Loucy (cell line): ENCODE measurements around the gene ILKAP.

Experiments
- H2AFZ ChIP-seq: fragments of 200-600 bp; sonication (generic); 2 replicates; pipeline ENCODE4 v1.6.0; 2016; ENCODE audit warnings: antibody characterized with exemption, mild to moderate bottlenecking, low read length, moderate library complexity
- H3F3A ChIP-seq: fragments of 200-600 bp; 2 replicates; pipeline ENCODE4 v1.6.0; 2016; ENCODE audit warnings: antibody characterized with exemption, low read depth, mild to moderate bottlenecking
- H3K27me3 ChIP-seq: fragments of 200-600 bp; sonication (generic); 2 replicates; pipeline ENCODE4 v1.6.1; 2014; ENCODE audit warnings: low read length, mild to moderate bottlenecking; ENCODE audit not compliant: insufficient read depth, poor library complexity, severe bottlenecking
- H3K36me3 ChIP-seq: fragments of 200-600 bp; sonication (generic); 2 replicates; pipeline ENCODE4 v1.6.1; 2016; ENCODE audit warnings: low read length; ENCODE audit not compliant: insufficient read depth
- H3K4me1 ChIP-seq: fragments of 200-600 bp; sonication (generic); 2 replicates; pipeline ENCODE4 v1.5.1; 2014; ENCODE audit warnings: low read length, mild to moderate bottlenecking; ENCODE audit not compliant: insufficient read depth, poor library complexity, severe bottlenecking
- H3K4me2 ChIP-seq: fragments of 200-600 bp; sonication (generic); 2 replicates; pipeline ENCODE4 v1.6.0; 2014; ENCODE audit warnings: antibody characterized with exemption, low read length, low read depth, mild to moderate bottlenecking; ENCODE audit not compliant: poor library complexity, severe bottlenecking
- H3K4me3 ChIP-seq: fragments of 200-600 bp; sonication (generic); 2 replicates; pipeline ENCODE4 v1.5.1; 2014; ENCODE audit warnings: low read length, mild to moderate bottlenecking, mixed read lengths; ENCODE audit not compliant: poor library complexity, severe bottlenecking
- H3K79me2 ChIP-seq: fragments of 200-600 bp; sonication (generic); 2 replicates; pipeline ENCODE4 v1.6.1; 2014; ENCODE audit warnings: low read length; ENCODE audit not compliant: insufficient read depth
- H3K9ac ChIP-seq: fragments of 200-600 bp; sonication (generic); 2 replicates; pipeline ENCODE4 v1.6.0; 2014; ENCODE audit warnings: mild to moderate bottlenecking, low read depth, low read length, moderate library complexity; ENCODE audit not compliant: poor library complexity, severe bottlenecking
- H3K9me2 ChIP-seq: fragments of 200-600 bp; sonication (generic); replicated peaks from 2 replicates; pipeline ENCODE4 v1.6.1; 2016; ENCODE audit warnings: low read depth, low read length, mixed read lengths
- H3K9me3 ChIP-seq: fragments of 200-600 bp; sonication (generic); 2 replicates; pipeline ENCODE4 v1.6.1; 2014; ENCODE audit warnings: mild to moderate bottlenecking, antibody characterized with exemption, low read length, low read depth; ENCODE audit not compliant: insufficient read depth
- H4K20me1 ChIP-seq: fragments of 200-600 bp; sonication (generic); 2 replicates; pipeline ENCODE4 v1.6.0; 2014; ENCODE audit warnings: antibody characterized with exemption, low read length, mild to moderate bottlenecking; ENCODE audit not compliant: insufficient read depth, poor library complexity, severe bottlenecking
- EZH2phosphoT487 ChIP-seq: fragments of 200-600 bp; IDR thresholded peaks from 2 replicates; pipeline ENCODE4 v1.6.1; 2018; ENCODE audit warnings: antibody characterized with exemption, mild to moderate bottlenecking, moderate library complexity, borderline replicate concordance
- TF ChIP-seq, protein P1 (sequence below): fragments of 200-600 bp; sonication (generic); conservative IDR thresholded peaks from 2 replicates; pipeline ENCODE4 v1.5.1; 2014; ENCODE audit warnings: mild to moderate bottlenecking, antibody characterized with exemption, low read length

Gene ILKAP

DNA sequence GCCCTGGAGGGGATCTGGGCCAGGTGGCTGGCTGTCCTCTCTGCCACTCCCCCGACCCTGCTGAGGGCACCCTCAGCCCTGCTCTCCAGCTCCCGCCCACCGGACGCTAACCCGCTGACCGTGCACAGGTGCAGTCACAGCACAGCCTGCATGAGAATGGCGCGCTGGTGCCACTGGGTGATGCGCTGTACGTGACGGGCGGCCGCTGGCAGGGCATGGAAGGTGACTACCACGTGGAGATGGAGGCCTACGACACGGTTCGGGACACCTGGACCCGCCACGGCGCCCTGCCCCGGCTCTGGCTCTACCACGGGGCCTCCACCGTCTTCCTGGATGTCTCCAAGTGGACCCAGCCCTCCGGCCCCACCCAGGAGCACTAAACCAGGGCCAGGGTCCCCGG is 52.8 kb downstream of the ILKAP start:
- H3F3A ChIP-seq = no peaks in the 10 kb centered on the region
- no peaks in the 10 kb centered on the region for H3K9me2 ChIP-seq
- no peaks in the 10 kb centered on the region for H3K79me2 ChIP-seq
- H3K4me1 ChIP-seq = no peaks in the 10 kb centered on the region
- no peaks in the 10 kb centered on the region for H3K9me3 ChIP-seq
- H3K4me2 ChIP-seq = no peak overlapping the region
- H3K36me3 ChIP-seq = no peaks in the 10 kb centered on the region
- no peak overlapping the region for H3K9ac ChIP-seq
- H3K27me3 ChIP-seq = no peaks in the 10 kb centered on the region
- H3K4me3 ChIP-seq = no peak overlapping the region
- no peak overlapping the region for H2AFZ ChIP-seq
- H4K20me1 ChIP-seq = no peaks in the 10 kb centered on the region
- TF ChIP-seq, protein P1, sequence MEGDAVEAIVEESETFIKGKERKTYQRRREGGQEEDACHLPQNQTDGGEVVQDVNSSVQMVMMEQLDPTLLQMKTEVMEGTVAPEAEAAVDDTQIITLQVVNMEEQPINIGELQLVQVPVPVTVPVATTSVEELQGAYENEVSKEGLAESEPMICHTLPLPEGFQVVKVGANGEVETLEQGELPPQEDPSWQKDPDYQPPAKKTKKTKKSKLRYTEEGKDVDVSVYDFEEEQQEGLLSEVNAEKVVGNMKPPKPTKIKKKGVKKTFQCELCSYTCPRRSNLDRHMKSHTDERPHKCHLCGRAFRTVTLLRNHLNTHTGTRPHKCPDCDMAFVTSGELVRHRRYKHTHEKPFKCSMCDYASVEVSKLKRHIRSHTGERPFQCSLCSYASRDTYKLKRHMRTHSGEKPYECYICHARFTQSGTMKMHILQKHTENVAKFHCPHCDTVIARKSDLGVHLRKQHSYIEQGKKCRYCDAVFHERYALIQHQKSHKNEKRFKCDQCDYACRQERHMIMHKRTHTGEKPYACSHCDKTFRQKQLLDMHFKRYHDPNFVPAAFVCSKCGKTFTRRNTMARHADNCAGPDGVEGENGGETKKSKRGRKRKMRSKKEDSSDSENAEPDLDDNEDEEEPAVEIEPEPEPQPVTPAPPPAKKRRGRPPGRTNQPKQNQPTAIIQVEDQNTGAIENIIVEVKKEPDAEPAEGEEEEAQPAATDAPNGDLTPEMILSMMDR = no peak
- no peak for TF ChIP-seq EZH2phosphoT487

DNA sequence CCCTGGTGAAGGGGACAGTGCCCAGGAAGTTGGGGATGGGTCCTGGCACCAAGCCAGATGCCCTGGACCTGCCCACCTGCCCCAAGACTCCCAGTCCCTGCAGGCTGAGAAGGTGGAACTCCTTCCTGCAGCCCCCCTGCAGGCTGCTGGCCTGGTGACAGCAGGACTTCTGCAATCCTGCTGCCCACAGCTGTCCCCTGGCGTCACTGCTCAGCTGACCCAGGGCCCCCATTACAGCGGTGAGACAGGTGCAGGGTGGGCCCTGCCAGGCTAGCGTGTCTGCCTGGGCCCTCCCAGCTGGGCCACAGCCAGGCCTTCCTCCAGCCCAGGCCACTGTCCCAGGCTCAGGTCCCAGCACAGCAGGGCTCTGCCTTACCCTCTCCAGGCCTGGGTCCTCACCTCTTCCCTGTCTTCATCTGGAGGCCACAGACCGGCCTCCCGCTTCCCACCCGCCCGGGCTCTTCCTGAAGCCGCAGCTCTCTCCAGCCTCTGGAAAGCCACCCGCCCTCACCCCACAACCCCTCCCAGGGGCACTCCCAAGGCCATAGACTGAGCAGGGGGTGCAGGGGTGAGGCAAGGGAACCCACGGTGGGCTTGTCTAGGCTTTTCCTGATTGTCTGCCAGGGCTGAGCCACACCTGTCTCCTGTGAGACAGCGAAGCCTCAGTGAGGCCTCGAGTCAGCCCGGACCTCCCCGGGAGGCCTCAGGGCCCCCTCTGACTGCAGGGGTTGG is 53.5 kb downstream of the ILKAP start:
- Histone ChIP-seq H3K36me3 (no peaks in the 10 kb centered on the region), H3K9me2 (no peaks in the 10 kb centered on the region), H3K27me3 (no peaks in the 10 kb centered on the region), H2AFZ (no peak overlapping the region), H3F3A (no peaks in the 10 kb centered on the region), H4K20me1 (no peaks in the 10 kb centered on the region), H3K4me1 (no peaks in the 10 kb centered on the region), H3K4me2 (no peak overlapping the region), H3K4me3 (no peak overlapping the region), H3K79me2 (no peaks in the 10 kb centered on the region), H3K9ac (no peak overlapping the region), H3K9me3 (no peaks in the 10 kb centered on the region)
- no peak for TF ChIP-seq EZH2phosphoT487
- TF ChIP-seq, protein P1 = no peak

DNA sequence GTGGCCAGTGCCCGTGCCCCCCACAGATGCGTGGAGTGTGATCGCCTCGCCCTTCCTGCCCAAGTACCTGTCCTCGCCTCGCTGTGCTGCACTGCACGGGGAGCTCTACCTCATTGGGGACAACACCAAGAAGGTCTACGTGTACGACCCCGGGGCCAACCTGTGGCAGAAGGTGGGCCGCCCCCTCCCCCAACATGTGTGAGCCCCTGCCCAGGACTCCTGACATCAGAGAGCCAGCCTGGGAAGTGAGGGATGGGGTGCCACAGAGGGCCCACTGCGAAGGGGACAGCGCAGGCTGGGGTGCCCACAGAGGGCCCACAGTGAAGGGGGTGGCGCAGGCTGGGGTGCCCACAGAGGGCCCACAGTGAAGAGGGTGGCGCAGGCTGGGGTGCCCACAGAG is 54.5 kb downstream of the ILKAP start:
- no peak overlapping the region for H3K9ac ChIP-seq
- H3K4me2 ChIP-seq = no peak overlapping the region
- TF ChIP-seq, protein P1 = no peak
- no peak for TF ChIP-seq EZH2phosphoT487
- H3K27me3 ChIP-seq = no peaks in the 10 kb centered on the region
- H3K4me1 ChIP-seq = no peaks in the 10 kb centered on the region
- no peaks in the 10 kb centered on the region for H3F3A ChIP-seq
- H3K9me2 ChIP-seq = no peaks in the 10 kb centered on the region
- H3K9me3 ChIP-seq = no peaks in the 10 kb centered on the region
- H4K20me1 ChIP-seq = no peaks in the 10 kb centered on the region
- no peaks in the 10 kb centered on the region for H3K36me3 ChIP-seq
- H3K4me3 ChIP-seq = no peak overlapping the region
- H2AFZ ChIP-seq = no peak overlapping the region
- H3K79me2 ChIP-seq = no peaks in the 10 kb centered on the region
